Inflammatory macrophage treated with lipopolysaccharide for 1 hour (primary cell): ENCODE results near the gene RPS17.
"Not testable (repeated sequence)": the region's sequence is repeated elsewhere in the genome, so short reads cannot be mapped to it uniquely, and the experiment has no call there.

Experiments used
- DNase-seq, 2 donors: peaks; one replicate each; pipeline ENCODE4 v3.0.0-alpha.2; 2020 to 2022

The RPS17 gene

GRCh38 chr15:82545478-82545877 is 5.2 kb upstream of the RPS17 start:
- DNase-seq: no peak

- no peak for DNase-seq
These were observed 4.7 kb upstream of the RPS17 start for GRCh38 chr15:82545002-82545401.

DNA sequence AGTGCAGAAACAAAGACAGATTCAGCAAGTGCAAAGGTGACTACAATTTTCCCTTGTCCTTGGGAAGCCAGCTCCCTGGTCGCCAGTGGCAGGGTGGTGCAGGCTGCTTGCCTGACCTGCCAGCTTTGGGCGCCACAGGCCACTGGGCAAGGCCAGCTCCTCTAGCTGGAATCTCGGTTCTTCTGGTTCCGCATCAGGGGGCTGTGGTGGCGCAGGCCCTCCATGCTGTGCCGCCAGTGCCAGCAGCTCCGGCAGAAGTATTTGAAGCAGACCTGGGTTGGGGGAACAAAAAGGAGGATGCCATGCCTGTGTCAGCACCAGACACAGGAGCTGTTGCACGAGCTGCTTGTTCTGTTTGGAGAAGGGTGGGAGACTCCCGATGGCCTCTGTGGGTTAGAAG is 4.2 kb upstream of the RPS17 start:
- DNase-seq: no peak

DNA sequence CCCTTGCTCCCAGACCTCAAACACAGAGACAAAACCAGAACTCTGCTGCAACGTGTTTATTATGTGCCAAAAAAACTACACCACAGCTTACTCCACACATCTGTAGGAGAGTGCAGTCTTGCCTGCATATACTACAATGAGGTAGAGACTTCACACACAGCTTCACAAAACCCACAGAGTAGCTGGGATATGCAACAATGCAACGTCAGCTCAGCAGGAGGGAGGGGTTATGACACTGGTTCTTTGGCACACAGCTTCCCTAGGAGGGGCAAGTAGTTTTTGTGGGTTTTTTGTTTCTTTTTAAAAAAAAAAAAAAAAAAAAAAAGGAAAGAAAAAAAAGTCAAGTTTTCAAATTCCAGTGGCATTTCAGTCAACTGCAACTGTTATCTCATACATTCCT is 2.9 kb upstream of the RPS17 start:
- DNase-seq: peak; percentile 67 to 72

GRCh38 chr15:82540984-82541431 is 751 bp upstream of the RPS17 start:
- no peak for DNase-seq

- DNase-seq: peak in 1 of 2 donors; percentile 18
These were observed 584 bp downstream of the RPS17 start for GRCh38 chr15:82539691-82540054.

DNA sequence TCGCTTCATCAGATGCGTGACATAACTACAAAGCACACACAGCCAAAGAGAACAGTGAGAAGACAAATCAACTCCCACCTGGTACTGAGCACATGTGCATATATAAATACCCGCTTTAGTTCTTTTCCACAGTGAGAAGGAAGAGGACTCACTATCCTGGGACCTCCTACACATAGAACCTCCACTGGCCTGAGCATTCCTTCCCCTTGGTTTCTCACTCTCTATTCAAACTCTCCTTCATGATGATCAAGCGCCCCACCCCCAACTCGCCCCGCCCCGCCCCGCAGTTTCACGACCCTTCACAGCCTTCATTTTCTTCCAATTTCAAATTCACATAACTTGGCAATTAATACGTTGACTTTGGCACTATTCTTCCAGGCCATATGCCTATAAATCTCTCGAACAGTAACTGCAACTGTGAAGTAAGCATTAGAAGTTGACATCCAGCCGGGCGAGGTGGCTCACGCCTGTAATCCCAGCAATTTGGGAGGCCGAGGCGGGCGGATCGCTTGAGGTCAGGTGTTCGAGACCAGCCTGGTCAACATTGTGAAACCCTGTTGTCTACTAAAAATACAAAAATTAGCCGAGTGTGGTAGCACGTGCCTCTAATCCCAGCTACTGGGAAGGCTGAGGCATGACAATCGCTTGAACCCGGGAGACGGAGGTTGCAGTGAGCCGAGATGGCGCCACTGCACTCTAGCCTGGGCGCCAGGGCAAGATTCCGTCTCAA is 1.1 kb downstream of the RPS17 start:
- no peak for DNase-seq

GRCh38 chr15:82537351-82537908 is 2.8 kb downstream of the RPS17 start:
- DNase-seq: no peak

GRCh38 chr15:82536409-82537350 is 3.6 kb downstream of the RPS17 start:
- no peak for DNase-seq

DNA sequence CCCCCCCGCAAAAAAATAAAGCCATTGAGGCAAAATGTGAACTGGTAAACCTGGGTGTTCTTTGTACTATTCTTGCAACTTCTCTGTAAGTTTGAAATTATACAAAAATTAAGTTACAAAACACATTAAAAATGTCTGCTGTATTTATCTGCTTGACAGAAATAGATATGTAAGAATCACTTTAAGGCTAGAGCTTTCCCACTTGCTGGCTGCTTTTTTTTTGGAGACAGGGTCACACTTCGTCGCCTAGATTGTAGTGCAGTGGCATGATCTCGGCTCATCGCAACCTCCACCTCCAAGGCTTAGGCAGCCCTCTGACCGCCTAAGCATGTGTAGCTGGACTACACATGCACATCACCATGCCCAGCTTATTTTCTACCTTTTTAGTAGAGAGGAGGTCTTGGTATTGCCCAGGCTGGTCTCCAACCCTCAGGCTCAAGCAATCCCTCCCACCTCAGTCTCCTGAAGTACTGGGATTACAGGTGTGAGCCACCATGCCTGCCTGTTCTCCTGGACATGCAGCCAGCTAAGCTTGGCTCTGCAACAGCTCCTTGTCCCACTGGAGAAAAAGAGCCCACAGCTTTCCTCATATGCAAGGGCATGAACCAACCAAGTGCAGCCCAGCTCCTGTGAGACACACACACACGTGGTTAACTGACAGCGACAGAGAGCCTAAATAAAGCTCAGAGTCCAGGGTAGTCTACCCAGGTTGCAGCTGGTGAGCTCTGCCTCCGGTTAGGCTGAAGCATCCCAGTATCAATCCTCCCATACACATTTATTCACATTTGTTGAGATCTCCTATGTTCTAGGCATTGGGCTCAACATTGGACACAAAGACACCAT is 4.5 kb downstream of the RPS17 start:
- DNase-seq: no peak

GRCh38 chr15:82535151-82535550 is 5.1 kb downstream of the RPS17 start:
- not testable (repeated sequence) for DNase-seq

GRCh38 chr15:82534457-82534861 is 5.8 kb downstream of the RPS17 start:
- not testable (repeated sequence) for DNase-seq

GRCh38 chr15:82533801-82534200 is 6.5 kb downstream of the RPS17 start:
- no peak for DNase-seq

DNA sequence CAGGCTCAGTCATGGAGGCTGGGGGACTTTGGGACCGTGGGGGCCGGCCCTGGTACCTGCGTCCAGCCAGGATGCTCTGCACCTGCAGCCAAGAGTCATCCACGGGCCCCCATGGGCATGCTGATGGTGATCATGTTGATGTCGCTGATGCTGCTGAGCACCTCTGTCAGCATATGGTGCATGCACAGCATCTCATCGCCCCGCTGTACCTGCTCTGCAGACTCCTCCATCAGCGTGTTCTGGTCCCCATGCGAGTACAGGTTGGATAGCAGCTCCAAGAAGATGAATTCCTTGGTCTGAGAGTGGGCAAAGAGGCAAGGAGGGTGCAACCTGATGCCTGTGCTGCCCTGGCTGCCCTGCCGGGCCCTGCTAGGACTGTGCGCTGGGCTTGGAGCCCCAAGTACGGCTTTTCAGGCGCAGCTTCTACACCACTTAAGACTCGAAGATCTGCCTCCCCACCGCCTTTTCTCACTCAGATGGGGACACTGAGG is 7.2 kb downstream of the RPS17 start:
- no peak for DNase-seq

GRCh38 chr15:82532383-82532990 is 7.8 kb downstream of the RPS17 start:
- no peak for DNase-seq

DNA sequence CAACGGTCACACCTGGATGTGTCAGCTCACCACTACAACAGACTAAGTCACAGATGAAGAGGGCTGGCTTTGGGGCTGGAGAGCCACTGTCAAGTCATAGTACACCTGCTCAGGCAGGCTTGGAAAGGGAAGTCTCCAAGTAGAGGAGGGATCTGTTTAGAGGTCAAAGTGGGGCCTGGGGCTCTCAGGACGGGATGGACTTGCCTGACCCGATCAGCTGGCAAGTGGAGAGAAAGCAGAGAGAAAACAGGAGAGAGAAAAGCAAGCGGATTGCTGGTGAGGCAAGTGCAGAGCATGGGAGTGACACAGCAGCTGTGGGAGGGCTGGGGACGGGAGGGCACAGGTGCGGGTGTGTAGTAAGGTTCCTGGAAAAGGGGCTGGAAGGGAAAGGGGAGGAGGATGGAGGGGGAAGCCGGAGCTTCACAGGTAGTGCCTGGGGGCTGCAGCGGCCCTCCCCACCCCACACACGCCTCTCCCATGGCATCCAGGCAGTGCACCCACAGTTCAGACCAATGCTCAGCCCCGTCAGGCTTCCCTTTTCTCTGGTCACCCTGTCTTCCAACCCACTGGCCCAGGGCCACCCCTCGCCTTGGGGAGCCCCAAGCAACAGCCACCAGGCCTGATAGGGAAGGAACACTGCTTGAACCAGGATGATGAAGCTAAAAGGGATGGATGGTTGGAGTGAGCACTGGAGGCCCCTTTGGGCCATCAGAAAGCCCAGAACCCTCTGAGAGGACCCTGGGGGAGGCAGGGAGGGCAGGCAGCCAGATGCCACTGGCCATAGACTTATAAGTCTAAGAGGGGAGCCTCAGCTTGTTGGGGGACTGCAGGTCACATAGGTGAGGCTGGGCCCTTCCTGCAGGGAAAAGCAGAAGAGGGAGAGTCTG is 8.5 kb downstream of the RPS17 start:
- no peak for DNase-seq

GRCh38 chr15:82530606-82531379 is 9.5 kb downstream of the RPS17 start:
- peak; percentile 32 to 68 for DNase-seq

GRCh38 chr15:82530006-82530405 is 10.3 kb downstream of the RPS17 start:
- DNase-seq: no peak

DNA sequence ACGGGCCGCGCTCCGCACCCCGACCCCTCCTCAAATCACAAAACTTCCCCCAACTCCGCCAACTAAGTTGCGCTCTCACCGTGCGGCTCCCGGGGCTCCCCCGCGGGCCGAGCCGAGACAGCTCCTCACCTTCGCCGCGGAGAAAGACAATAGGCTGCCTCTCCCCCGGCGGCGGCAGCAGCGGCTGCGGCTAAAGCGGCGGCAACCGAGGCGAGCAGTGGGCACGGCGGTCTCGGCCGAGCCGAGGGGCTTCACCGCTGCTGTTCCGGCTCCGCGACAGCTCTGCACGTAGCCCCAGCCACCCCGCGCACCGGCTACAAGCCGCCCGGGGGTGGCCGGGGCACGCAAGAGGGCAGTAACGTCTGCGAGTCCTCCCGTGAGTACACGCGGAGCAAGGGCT is 26.7 kb downstream of the RPS17 start:
- DNase-seq: not testable (repeated sequence)

DNA sequence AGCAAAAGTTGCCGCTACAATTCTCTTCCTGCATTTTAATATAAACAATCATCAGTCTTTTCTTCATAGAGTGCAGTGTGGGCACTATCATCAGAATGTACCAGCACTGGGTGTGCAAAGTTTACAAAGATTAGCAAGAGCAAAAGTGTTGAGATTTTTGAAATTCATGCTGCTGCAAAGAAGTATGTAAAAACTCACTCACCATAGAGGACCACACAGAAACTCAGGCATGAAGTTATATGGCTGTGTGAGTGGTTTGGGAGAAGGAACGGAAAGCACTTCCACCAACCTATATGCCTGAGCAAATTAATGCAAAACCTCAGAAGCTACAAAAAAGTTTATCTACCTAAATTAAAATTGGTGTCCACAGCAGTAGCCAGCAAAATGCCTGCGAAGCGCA is 32.6 kb downstream of the RPS17 start:
- not testable (repeated sequence) for DNase-seq
